ENCODE results near the gene MRPL55. TPM values are rescaled to one million over a fixed set of nuclear protein-coding genes. Genes with fewer than 3 reads are reported as not detected.
A peak's percentile ranks its signal among the peaks of the same experiment; 100 is the strongest.

MRPL55 gene
- total RNA-seq, 1 experiment from 2014 or later: 85.4 TPM

GRCh38 chr1:228083871-228084278 lies 25.2 kb downstream of the MRPL55 start:
- peak; percentile 54 for DNase-seq (ENCODE audit: unreplicated experiment)
- peaks cover 61% of the 10 kb centered on the region for H3K4me1 Mint-ChIP-seq (ENCODE audit: insufficient read depth, unreplicated experiment)
- no peaks in the 10 kb centered on the region for H3K9me3 Mint-ChIP-seq (ENCODE audit: unreplicated experiment)
- no peaks in the 10 kb centered on the region for H3K27me3 Mint-ChIP-seq (ENCODE audit: insufficient read depth, unreplicated experiment)
- no peak for TF ChIP-seq CTCF (IDR thresholded peaks at IDR 0.05; ENCODE audit: unreplicated experiment)
- BruUV-seq (replicated peaks): TSS peak; percentile 28
- H3K27ac Mint-ChIP-seq (ENCODE audit: low read depth, unreplicated experiment): peak overlapping the region; percentile 97
- peak overlapping the region; percentile 98 for H3K4me3 Mint-ChIP-seq (ENCODE audit: unreplicated experiment)
- peaks cover 52% of the 10 kb centered on the region for H3K36me3 Mint-ChIP-seq (ENCODE audit: insufficient read depth, unreplicated experiment)
- POLR2A ChIA-PET: interaction anchor here (0.7 to 4.9 kb wide), 31 partner anchors 9 to 1145 kb away, joined by 3 to 128 read pairs (median 5); partner anchors contain the start of genes C1orf35, GUK1, IBA57 and MRPL55
- CTCF ChIA-PET: interaction anchor here (0.6 to 4.0 kb wide), 9 partner anchors 14 to 1039 kb away, joined by 3 to 42 read pairs (median 6); partner anchors contain the start of genes IBA57, MRPL55 and WNT3A
- intact Hi-C loops (cut with micrococcal nuclease): loop anchor here (2.0 kb wide), 1 partner anchor 19 kb away; the partner anchor contains the start of gene C1orf35

GRCh38 chr1:228082918-228083870 lies 25.9 kb downstream of the MRPL55 start:
- Mint-ChIP-seq H3K27ac (ENCODE audit: low read depth, unreplicated experiment) (peak overlapping the region; percentile 97), H3K9me3 (ENCODE audit: unreplicated experiment) (no peaks in the 10 kb centered on the region), H3K4me3 (ENCODE audit: unreplicated experiment) (peak overlapping the region; percentile 98), H3K4me1 (ENCODE audit: insufficient read depth, unreplicated experiment) (peaks cover 58% of the 10 kb centered on the region), H3K27me3 (ENCODE audit: insufficient read depth, unreplicated experiment) (no peaks in the 10 kb centered on the region), H3K36me3 (ENCODE audit: insufficient read depth, unreplicated experiment) (peaks cover 45% of the 10 kb centered on the region)
- intact Hi-C loops (cut with micrococcal nuclease): no loop called here
- POLR2A ChIA-PET: interaction anchor here (0.7 to 4.9 kb wide), 40 partner anchors 9 to 1146 kb away, joined by 3 to 128 read pairs (median 6); partner anchors contain the start of genes C1orf35, GUK1, IBA57 and MRPL55
- DNase-seq (ENCODE audit: unreplicated experiment): peak; percentile 55
- no TSS peak for BruUV-seq (replicated peaks)
- CTCF ChIA-PET: interaction anchor here (0.6 to 4.0 kb wide), 12 partner anchors 14 to 1040 kb away, joined by 3 to 42 read pairs (median 6); partner anchors contain the start of genes IBA57, MRPL55 and WNT3A
- TF ChIP-seq CTCF (IDR thresholded peaks at IDR 0.05; ENCODE audit: unreplicated experiment): no peak

- Mint-ChIP-seq H3K9me3 (ENCODE audit: unreplicated experiment) (no peaks in the 10 kb centered on the region), H3K4me1 (ENCODE audit: insufficient read depth, unreplicated experiment) (peaks cover 50% of the 10 kb centered on the region), H3K36me3 (ENCODE audit: insufficient read depth, unreplicated experiment) (peaks cover 38% of the 10 kb centered on the region), H3K4me3 (ENCODE audit: unreplicated experiment) (peak within 1 kb of the TSS; percentile 98), H3K27me3 (ENCODE audit: insufficient read depth, unreplicated experiment) (no peaks in the 10 kb centered on the region), H3K27ac (ENCODE audit: low read depth, unreplicated experiment) (peak within 1 kb of the TSS; percentile 97)
- BruUV-seq (replicated peaks): TSS peak; percentile 7
- TF ChIP-seq CTCF (IDR thresholded peaks at IDR 0.05; ENCODE audit: unreplicated experiment): no peak
- ChIA-PET POLR2A (interaction anchor here (0.6 to 4.9 kb wide), 43 partner anchors 9 to 1480 kb away, joined by 3 to 128 read pairs (median 4); partner anchors contain the start of genes C1orf35, GUK1, IBA57 and JMJD4), CTCF (interaction anchor here (0.7 to 4.0 kb wide), 9 partner anchors 18 to 319 kb away, joined by 3 to 42 read pairs (median 5); partner anchors contain the start of gene WNT3A)
- intact Hi-C loops (cut with micrococcal nuclease): no loop called here
- DNase-seq (ENCODE audit: unreplicated experiment): peak; percentile 98
Measured at GRCh38 chr1:228082214-228082917, 26.7 kb downstream of the MRPL55 start, which contains the start of gene ARF1. Gene ARF1, plus strand, starts transcription at chr1:228082708. Its CDS starts 14,407 bp downstream, at chr1:228097115.

Data from MCF 10A (cell line).